Measurements from ENCODE around the gene RMC1. TPM values are rescaled to one million over a fixed set of nuclear protein-coding genes. Genes with fewer than 3 reads are reported as not detected.
"Not testable (repeated sequence)": the region's sequence is repeated elsewhere in the genome, so short reads cannot be mapped to it uniquely, and the experiment has no call there.

The RMC1 gene
- total RNA-seq, 1 donor from 2014 or later = 28.5 TPM

DNA sequence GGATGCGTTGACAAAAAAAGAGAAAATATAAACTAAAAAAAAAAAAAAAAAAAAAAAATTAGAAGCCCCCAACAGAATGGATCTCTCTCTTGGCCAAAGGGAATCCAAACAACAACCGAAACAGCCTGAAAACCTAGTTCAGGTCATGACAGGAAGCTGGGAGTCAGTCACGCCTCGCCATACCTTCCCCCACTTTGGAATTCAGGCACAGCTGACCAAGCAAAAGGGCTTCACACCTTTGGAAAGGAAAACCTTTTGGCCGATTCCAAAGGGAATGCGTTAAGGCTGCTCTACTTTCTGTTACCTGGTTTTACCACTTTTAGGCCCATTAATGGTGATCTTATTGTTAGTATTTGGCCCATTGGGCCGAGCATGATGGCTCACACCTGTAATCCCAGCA, 17.9 kb upstream of the RMC1 start:
- DNase-seq = no peak
- Mint-ChIP-seq H3K27ac (ENCODE audit: unreplicated experiment) (no peak overlapping the region), H3K4me3 (ENCODE audit: unreplicated experiment) (no peak overlapping the region), H3K36me3 (ENCODE audit: unreplicated experiment) (no peaks in the 10 kb centered on the region), H3K9me3 (ENCODE audit: unreplicated experiment) (no peaks in the 10 kb centered on the region), H3K4me1 (ENCODE audit: low read depth, unreplicated experiment) (peaks cover 4% of the 10 kb centered on the region), H3K27me3 (ENCODE audit: unreplicated experiment) (no peaks in the 10 kb centered on the region)
- TF ChIP-seq, protein P1, sequence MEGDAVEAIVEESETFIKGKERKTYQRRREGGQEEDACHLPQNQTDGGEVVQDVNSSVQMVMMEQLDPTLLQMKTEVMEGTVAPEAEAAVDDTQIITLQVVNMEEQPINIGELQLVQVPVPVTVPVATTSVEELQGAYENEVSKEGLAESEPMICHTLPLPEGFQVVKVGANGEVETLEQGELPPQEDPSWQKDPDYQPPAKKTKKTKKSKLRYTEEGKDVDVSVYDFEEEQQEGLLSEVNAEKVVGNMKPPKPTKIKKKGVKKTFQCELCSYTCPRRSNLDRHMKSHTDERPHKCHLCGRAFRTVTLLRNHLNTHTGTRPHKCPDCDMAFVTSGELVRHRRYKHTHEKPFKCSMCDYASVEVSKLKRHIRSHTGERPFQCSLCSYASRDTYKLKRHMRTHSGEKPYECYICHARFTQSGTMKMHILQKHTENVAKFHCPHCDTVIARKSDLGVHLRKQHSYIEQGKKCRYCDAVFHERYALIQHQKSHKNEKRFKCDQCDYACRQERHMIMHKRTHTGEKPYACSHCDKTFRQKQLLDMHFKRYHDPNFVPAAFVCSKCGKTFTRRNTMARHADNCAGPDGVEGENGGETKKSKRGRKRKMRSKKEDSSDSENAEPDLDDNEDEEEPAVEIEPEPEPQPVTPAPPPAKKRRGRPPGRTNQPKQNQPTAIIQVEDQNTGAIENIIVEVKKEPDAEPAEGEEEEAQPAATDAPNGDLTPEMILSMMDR (IDR thresholded peaks at IDR 0.05; ENCODE audit: partially characterized antibody, unreplicated experiment) = no peak

GRCh38 chr18:23487738-23488570, 15.4 kb upstream of the RMC1 start:
- H3K27ac Mint-ChIP-seq (ENCODE audit: unreplicated experiment) = no peak overlapping the region

GRCh38 chr18:23489586-23489985, 13.7 kb upstream of the RMC1 start:
- H3K4me1 Mint-ChIP-seq (ENCODE audit: low read depth, unreplicated experiment); H3K27me3 Mint-ChIP-seq (ENCODE audit: unreplicated experiment); H3K4me3 Mint-ChIP-seq (ENCODE audit: unreplicated experiment); H3K9me3 Mint-ChIP-seq (ENCODE audit: unreplicated experiment); H3K36me3 Mint-ChIP-seq (ENCODE audit: unreplicated experiment); DNase-seq; H3K27ac Mint-ChIP-seq (ENCODE audit: unreplicated experiment): not testable (repeated sequence)

More at GRCh38 chr18:23487738-23488570, 15.4 kb upstream of the RMC1 start:
- Mint-ChIP-seq H3K36me3 (ENCODE audit: unreplicated experiment) (no peaks in the 10 kb centered on the region), H3K9me3 (ENCODE audit: unreplicated experiment) (no peaks in the 10 kb centered on the region), H3K4me3 (ENCODE audit: unreplicated experiment) (no peak overlapping the region), H3K4me1 (ENCODE audit: low read depth, unreplicated experiment) (peaks cover 4% of the 10 kb centered on the region), H3K27me3 (ENCODE audit: unreplicated experiment) (no peaks in the 10 kb centered on the region)
- DNase-seq = no peak
- TF ChIP-seq, protein P1 (IDR thresholded peaks at IDR 0.05; ENCODE audit: partially characterized antibody, unreplicated experiment) = no peak

GRCh38 chr18:23493654-23494053, 9.7 kb upstream of the RMC1 start:
- Mint-ChIP-seq H3K4me3 (ENCODE audit: unreplicated experiment) (no peak overlapping the region), H3K9me3 (ENCODE audit: unreplicated experiment) (no peaks in the 10 kb centered on the region), H3K4me1 (ENCODE audit: low read depth, unreplicated experiment) (no peaks in the 10 kb centered on the region), H3K27me3 (ENCODE audit: unreplicated experiment) (no peaks in the 10 kb centered on the region), H3K36me3 (ENCODE audit: unreplicated experiment) (no peaks in the 10 kb centered on the region), H3K27ac (ENCODE audit: unreplicated experiment) (no peak overlapping the region)
- TF ChIP-seq, protein P1 (IDR thresholded peaks at IDR 0.05; ENCODE audit: partially characterized antibody, unreplicated experiment) = no peak
- DNase-seq = no peak

DNA sequence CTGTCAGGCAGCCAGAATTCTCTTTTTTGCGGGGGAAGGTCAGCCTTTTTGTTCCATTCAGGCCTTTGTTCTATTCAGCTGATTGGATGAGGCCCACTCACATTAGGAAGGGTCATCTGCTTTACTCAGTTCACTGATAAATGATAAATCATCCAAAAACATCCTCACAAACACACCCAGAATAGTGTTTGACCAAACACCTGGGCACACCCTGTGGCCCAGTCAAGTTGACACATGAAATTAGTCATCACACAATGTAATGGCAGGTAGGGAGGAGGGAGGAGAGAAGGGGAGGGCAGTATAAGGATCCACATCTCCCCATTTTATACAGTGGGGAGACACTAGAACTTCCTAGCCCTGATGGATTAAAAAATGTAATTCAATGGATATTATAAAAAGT, 8.3 kb upstream of the RMC1 start:
- no peak for DNase-seq
- TF ChIP-seq, protein P1 (IDR thresholded peaks at IDR 0.05; ENCODE audit: partially characterized antibody, unreplicated experiment) = no peak
- H3K4me1 Mint-ChIP-seq (ENCODE audit: low read depth, unreplicated experiment) = peaks cover 3% of the 10 kb centered on the region
- no peak overlapping the region for H3K27ac Mint-ChIP-seq (ENCODE audit: unreplicated experiment)
- no peaks in the 10 kb centered on the region for H3K27me3 Mint-ChIP-seq (ENCODE audit: unreplicated experiment)
- H3K36me3 Mint-ChIP-seq (ENCODE audit: unreplicated experiment) = no peaks in the 10 kb centered on the region
- no peaks in the 10 kb centered on the region for H3K9me3 Mint-ChIP-seq (ENCODE audit: unreplicated experiment)
- H3K4me3 Mint-ChIP-seq (ENCODE audit: unreplicated experiment) = no peak overlapping the region
